ENCODE results near the gene FHOD1.

DNA sequence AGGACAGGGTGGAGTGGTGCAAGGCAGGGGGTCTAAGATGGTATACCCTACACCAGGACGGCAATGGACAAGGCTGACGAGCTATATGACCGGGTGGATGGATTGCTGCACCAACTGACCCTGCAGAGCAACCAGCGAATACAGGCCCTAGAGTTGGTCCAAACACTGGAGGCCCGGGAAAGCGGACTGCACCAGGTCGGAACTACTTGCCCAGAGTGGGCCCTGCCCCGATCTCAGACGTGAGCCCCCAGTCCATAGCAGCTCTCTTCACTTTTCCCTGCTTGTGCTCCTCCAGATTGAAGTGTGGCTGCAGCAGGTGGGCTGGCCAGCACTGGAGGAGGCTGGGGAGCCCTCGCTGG, 35.1 kb upstream of the FHOD1 start:
- TF ChIP-seq, protein P1, sequence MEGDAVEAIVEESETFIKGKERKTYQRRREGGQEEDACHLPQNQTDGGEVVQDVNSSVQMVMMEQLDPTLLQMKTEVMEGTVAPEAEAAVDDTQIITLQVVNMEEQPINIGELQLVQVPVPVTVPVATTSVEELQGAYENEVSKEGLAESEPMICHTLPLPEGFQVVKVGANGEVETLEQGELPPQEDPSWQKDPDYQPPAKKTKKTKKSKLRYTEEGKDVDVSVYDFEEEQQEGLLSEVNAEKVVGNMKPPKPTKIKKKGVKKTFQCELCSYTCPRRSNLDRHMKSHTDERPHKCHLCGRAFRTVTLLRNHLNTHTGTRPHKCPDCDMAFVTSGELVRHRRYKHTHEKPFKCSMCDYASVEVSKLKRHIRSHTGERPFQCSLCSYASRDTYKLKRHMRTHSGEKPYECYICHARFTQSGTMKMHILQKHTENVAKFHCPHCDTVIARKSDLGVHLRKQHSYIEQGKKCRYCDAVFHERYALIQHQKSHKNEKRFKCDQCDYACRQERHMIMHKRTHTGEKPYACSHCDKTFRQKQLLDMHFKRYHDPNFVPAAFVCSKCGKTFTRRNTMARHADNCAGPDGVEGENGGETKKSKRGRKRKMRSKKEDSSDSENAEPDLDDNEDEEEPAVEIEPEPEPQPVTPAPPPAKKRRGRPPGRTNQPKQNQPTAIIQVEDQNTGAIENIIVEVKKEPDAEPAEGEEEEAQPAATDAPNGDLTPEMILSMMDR (conservative IDR thresholded peaks at IDR 0.05 in 1 of 2, IDR thresholded peaks at IDR 0.05 in 1 of 2; ENCODE audit: low read depth in 1 of 2, low read length in 2 of 2), result no peak
- no peak for TF ChIP-seq EZH2 (IDR thresholded peaks at IDR 0.05; ENCODE audit: low read length, missing control alignments)
